H1 (cell line): ENCODE measurements around the gene MEIS2. TPM values are rescaled to one million over a fixed set of nuclear protein-coding genes. Genes with fewer than 3 reads are reported as not detected.

Experiments used
- CTCF ChIA-PET: fragments of 300-600 bp; sonication (Branson Sonifier 250); formaldehyde crosslinking; loops from one replicate; lab custom pipeline; 2021; ENCODE audit not compliant: partially characterized antibody; lab: Charles Lee
- POLR2A ChIA-PET: fragments of 300-600 bp; sonication (Branson Sonifier 250); formaldehyde crosslinking; loops from one replicate; lab custom pipeline; 2021; ENCODE audit warnings: inconsistent platforms; ENCODE audit not compliant: partially characterized antibody; lab: Charles Lee
- DNase-seq, 2 experiments: peaks; one replicate each; pipeline versions ENCODE4 v3.0.0 to v3.0.0-alpha.2; 2010 to 2022; ENCODE audit warnings: low spot score in 2 of 2, low read depth in 1 of 2, mixed read lengths in 1 of 2
- FAIRE-seq: peaks from 2 replicates; lab custom pipeline; 2011; peaks lifted over from hg19 to GRCh38; lab: Jason Lieb, UNC
- H2AFZ ChIP-seq: 2 replicates; pipeline ENCODE4 v1.8.1; 2012; ENCODE audit warnings: low read length, inconsistent platforms
- H2AK5ac ChIP-seq: 2 replicates; pipeline ENCODE4 v1.6.1; 2013; ENCODE audit warnings: low read depth, low read length
- H2BK120ac ChIP-seq: replicated peaks from 2 replicates; pipeline ENCODE3; 2013; ENCODE audit warnings: low read depth, low read length, inconsistent platforms
- H2BK12ac ChIP-seq: 2 replicates; pipeline ENCODE4 v1.6.1; 2013; ENCODE audit warnings: low read depth, low read length
- H2BK15ac ChIP-seq: 2 replicates; pipeline ENCODE4 v1.6.1; 2013; ENCODE audit warnings: low read length
- H2BK20ac ChIP-seq: 2 replicates; pipeline ENCODE4 v1.6.1; 2013; ENCODE audit warnings: low read length
- H2BK5ac ChIP-seq: 2 replicates; pipeline ENCODE4 v1.6.1; 2013; ENCODE audit warnings: low read depth, low read length
- H3K14ac ChIP-seq: 2 replicates; pipeline ENCODE4 v1.6.1; 2013; ENCODE audit warnings: inconsistent platforms; ENCODE audit not compliant: insufficient read length
- H3K18ac ChIP-seq: 2 replicates; pipeline ENCODE4 v1.6.1; 2013; ENCODE audit warnings: low read length; ENCODE audit errors: extremely low read depth
- H3K23ac ChIP-seq: 2 replicates; pipeline ENCODE4 v1.6.1; 2013; ENCODE audit warnings: inconsistent platforms; ENCODE audit not compliant: insufficient read length
- H3K23me2 ChIP-seq: 2 replicates; pipeline ENCODE4 v1.6.1; 2013; ENCODE audit warnings: low read depth, low read length
- H3K27ac ChIP-seq: 2 replicates; pipeline ENCODE4 v1.6.1; 2011; ENCODE audit warnings: low read depth, low read length, inconsistent platforms
- H3K27me3 ChIP-seq, 4 experiments: replicated peaks in 1 of 4; 1 replicate in 1 of 4; 2 replicates in 3 of 4; pipeline versions ENCODE4 v1.6.1 to v1.8.1; 2011 to 2013; ENCODE audit warnings: low read length in 3 of 4, mild to moderate bottlenecking in 3 of 4, inconsistent platforms in 2 of 4, mixed read lengths in 2 of 4, moderate library complexity in 1 of 4; ENCODE audit not compliant: control insufficient read depth in 3 of 4, insufficient read depth in 3 of 4; ENCODE audit errors: extremely low read depth in 1 of 4
- H3K36me3 ChIP-seq, 4 experiments: 2 replicates each; pipeline versions ENCODE4 v1.6.1 to v1.8.1; 2011 to 2013; ENCODE audit warnings: mild to moderate bottlenecking in 4 of 4, low read length in 3 of 4, moderate library complexity in 2 of 4, control low read depth in 1 of 4, inconsistent platforms in 1 of 4; ENCODE audit not compliant: insufficient read depth in 4 of 4, control insufficient read depth in 2 of 4
- H3K4ac ChIP-seq: replicated peaks from 2 replicates; pipeline ENCODE3; 2013; ENCODE audit warnings: low read length, low read depth, mixed read lengths, inconsistent platforms; ENCODE audit not compliant: insufficient read length
- H3K4me1 ChIP-seq, 4 experiments: replicated peaks in 1 of 4; 1 replicate in 1 of 4; 2 replicates in 3 of 4; pipeline versions ENCODE4 v1.6.1 to v1.8.1; 2011 to 2013; ENCODE audit warnings: low read length in 3 of 4, inconsistent platforms in 2 of 4, mixed read lengths in 1 of 4; ENCODE audit not compliant: insufficient read depth in 4 of 4, control insufficient read depth in 3 of 4
- H3K4me2 ChIP-seq, 2 experiments: 2 replicates each; pipeline versions ENCODE4 v1.6.1 to v1.8.1; 2011 to 2013; ENCODE audit warnings: low read depth in 2 of 2, low read length in 2 of 2, control low read depth in 1 of 2, inconsistent platforms in 1 of 2, mild to moderate bottlenecking in 1 of 2; ENCODE audit not compliant: insufficient read depth in 1 of 2
- H3K4me3 ChIP-seq, 4 experiments: fragments of 200-600, 300-600 bp in 1 of 4; sonication (generic), shearing (Covaris generic), sonication (Bioruptor Twin) in 1 of 4; 2 replicates each; pipeline versions ENCODE4 v1.5.1 to v1.8.1; 2011 to 2016; ENCODE audit warnings: low read length in 4 of 4, low read depth in 3 of 4, control low read depth in 2 of 4, inconsistent platforms in 2 of 4, mild to moderate bottlenecking in 2 of 4, mixed read lengths in 1 of 4, moderate library complexity in 1 of 4; ENCODE audit not compliant: insufficient read depth in 2 of 4; ENCODE audit errors: extremely low read depth in 1 of 4
- H3K56ac ChIP-seq: replicated peaks from 2 replicates; pipeline ENCODE3; 2013; ENCODE audit warnings: low read depth, mild to moderate bottlenecking, mixed read lengths, low read length, inconsistent platforms; ENCODE audit not compliant: insufficient read length
- H3K79me1 ChIP-seq: 2 replicates; pipeline ENCODE4 v1.6.1; 2013; ENCODE audit warnings: low read depth, low read length, control low read depth
- H3K79me2 ChIP-seq, 2 experiments: 2 replicates each; pipeline versions ENCODE4 v1.6.1 to v1.8.1; 2012 to 2013; ENCODE audit warnings: low read length in 2 of 2, mild to moderate bottlenecking in 2 of 2, inconsistent platforms in 1 of 2; ENCODE audit not compliant: insufficient read depth in 2 of 2, control insufficient read depth in 1 of 2
- H3K9ac ChIP-seq, 4 experiments: replicated peaks in 1 of 4; 1 replicate in 1 of 4; 2 replicates in 3 of 4; pipeline versions ENCODE4 v1.6.1 to v1.8.1; 2011 to 2013; ENCODE audit warnings: low read depth in 3 of 4, low read length in 3 of 4, control low read depth in 2 of 4, mild to moderate bottlenecking in 2 of 4, moderate library complexity in 2 of 4, inconsistent platforms in 1 of 4; ENCODE audit errors: extremely low read depth in 1 of 4
- H3K9me3 ChIP-seq, 2 experiments: 2 replicates each; pipeline versions ENCODE4 v1.6.1 to v1.8.1; 2012 to 2013; ENCODE audit warnings: mild to moderate bottlenecking in 2 of 2, moderate library complexity in 2 of 2, control low read depth in 1 of 2, inconsistent platforms in 1 of 2, low read depth in 1 of 2, low read length in 1 of 2, mixed read lengths in 1 of 2; ENCODE audit not compliant: insufficient read depth in 2 of 2
- H4K20me1 ChIP-seq, 2 experiments: replicated peaks in 1 of 2; 2 replicates each; pipeline versions ENCODE3 to v1.8.1; 2011 to 2013; ENCODE audit warnings: inconsistent platforms in 2 of 2, low read length in 2 of 2, mild to moderate bottlenecking in 1 of 2; ENCODE audit not compliant: insufficient read depth in 2 of 2, control insufficient read depth in 1 of 2
- H4K5ac ChIP-seq: 2 replicates; pipeline ENCODE4 v1.6.1; 2013; ENCODE audit warnings: low read length, low read depth, mixed read lengths, inconsistent platforms; ENCODE audit not compliant: insufficient read length
- H4K8ac ChIP-seq: 2 replicates; pipeline ENCODE4 v1.8.0; 2013; ENCODE audit warnings: mild to moderate bottlenecking, moderate library complexity, low read length, inconsistent platforms; ENCODE audit not compliant: insufficient read depth; ENCODE audit errors: extremely low read depth
- H4K91ac ChIP-seq: replicated peaks from 2 replicates; pipeline ENCODE3; 2013; ENCODE audit warnings: low read length, mixed read lengths, inconsistent platforms; ENCODE audit not compliant: insufficient read length
- CHD2 ChIP-seq: IDR thresholded peaks from 2 replicates; pipeline ENCODE4 v1.6.1; 2012; ENCODE audit warnings: low read length, improper control_type of control experiment
- EGR1 ChIP-seq: IDR thresholded peaks from 2 replicates; pipeline ENCODE4 v1.6.1; 2011; ENCODE audit warnings: low read depth, low read length, borderline replicate concordance
- JUN ChIP-seq: IDR thresholded peaks from 2 replicates; pipeline ENCODE4 v1.6.1; 2011; ENCODE audit warnings: low read depth, mild to moderate bottlenecking, improper control_type of control experiment, low read length
- NANOG ChIP-seq: IDR thresholded peaks from 2 replicates; pipeline ENCODE4 v1.6.1; 2011; ENCODE audit warnings: low read length, low read depth, mild to moderate bottlenecking, inconsistent platforms; ENCODE audit not compliant: insufficient read depth, poor library complexity, severe bottlenecking
- RFX5 ChIP-seq: IDR thresholded peaks from 2 replicates; pipeline ENCODE4 v1.6.1; 2011; ENCODE audit warnings: low read depth, low read length, improper control_type of control experiment, borderline replicate concordance
- TBP ChIP-seq: IDR thresholded peaks from 2 replicates; pipeline ENCODE4 v1.6.1; 2011; ENCODE audit warnings: low read depth, low read length, improper control_type of control experiment
- WGBS, 2 experiments: shearing (Covaris generic) in 1 of 2; methylation state at CpG; one replicate each; pipeline versions ENCODE4 v1.1.6 to v1.1.7; 2013 to 2015; ENCODE audit warnings: low lambda C conversion rate in 2 of 2, mixed read lengths in 2 of 2, inconsistent platforms in 1 of 2, low coverage in 1 of 2, missing lambda C conversion rate in 1 of 2; ENCODE audit not compliant: insufficient replicate concordance in 2 of 2, insufficient coverage in 1 of 2, insufficient read length in 1 of 2; ENCODE audit errors: extremely low coverage in 1 of 2, missing lambda C conversion rate in 1 of 2; 5-methylcytosine and 5-hydroxymethylcytosine counted together
- polyA plus RNA-seq, 7 experiments: library from polyadenylated mRNA; depleted of rRNA in 3 of 7; stranded (reverse) in 5 of 7; unstranded in 2 of 7; fragments of >200 nt in 5 of 7; fragments of 200-250 nt in 2 of 7; gene quantifications; 1 replicate in 5 of 7; 2 replicates in 1 of 7; 4 replicates in 1 of 7; pipeline versions ENCODE4 v1.2.1 to v1.2.3, GENCODE V29; 2011 to 2013; ENCODE audit warnings: missing spikeins in 2 of 7, mixed read lengths in 2 of 7
- total RNA-seq: library from RNA; stranded (reverse); fragmentation: NEBNext Ultra II Directional; extraction: Animal tissue kit (Norgen Biotek cat#: 25700); gene quantifications from 2 replicates; pipeline ENCODE4 v1.2.1, GENCODE V29; 2021

MEIS2 gene
- total and polyA plus RNA-seq, 2 of the 8 experiments (the other 6 are each of a cell fraction or from before 2014, with no cell fraction given), result 0.22 to 1.2 TPM

DNA sequence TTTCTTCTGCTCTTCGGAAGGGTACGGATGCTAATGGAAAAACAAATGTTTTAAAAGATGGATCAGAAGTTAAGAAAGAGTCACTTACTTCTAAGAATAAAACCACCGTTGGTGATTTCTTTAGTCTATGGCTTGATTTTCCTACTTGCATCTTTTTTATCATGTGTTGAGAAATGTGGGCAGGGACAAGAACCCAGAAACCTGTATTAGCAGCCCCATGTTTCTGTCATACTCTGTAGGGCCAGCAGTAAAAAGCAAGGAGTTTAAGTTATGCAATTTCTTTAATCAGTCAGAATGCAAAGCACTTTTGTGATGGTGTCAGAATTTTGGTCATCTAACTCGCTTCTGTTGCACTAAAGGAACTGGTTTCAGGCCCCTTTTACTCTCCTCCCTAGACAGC lies 150.0 kb downstream of the MEIS2 start:
- 88% methylated on average over 4 of the region's 4 CpGs; no CpG with 5 or more reads in 1 of the 2 experiments for WGBS, 2 experiments

More for the DNA sequence above, 150.0 kb downstream of the MEIS2 start:
- no peak overlapping the region for H4K91ac ChIP-seq
- no peak for TF ChIP-seq NANOG
- TF ChIP-seq TBP, result no peak
- TF ChIP-seq JUN, result no peak
- TF ChIP-seq RFX5, result no peak
- no peak for TF ChIP-seq EGR1
- TF ChIP-seq CHD2, result no peak
- H3K14ac ChIP-seq, result no peak overlapping the region
- H2BK5ac ChIP-seq, result no peak overlapping the region
- no peaks in the 10 kb centered on the region for H3K79me2 ChIP-seq
- H3K27me3 ChIP-seq, result no peaks in the 10 kb centered on the region
- no peak overlapping the region for H3K9ac ChIP-seq
- H4K5ac ChIP-seq, result no peak overlapping the region
- H3K4me2 ChIP-seq, result no peak overlapping the region
- no peak overlapping the region for H2BK120ac ChIP-seq
- H3K9me3 ChIP-seq, result no peaks in the 10 kb centered on the region
- no peak overlapping the region for H3K27ac ChIP-seq
- H3K4ac ChIP-seq, result no peak overlapping the region
- H4K8ac ChIP-seq, result no peak overlapping the region
- H3K23ac ChIP-seq, result no peak overlapping the region
- peaks cover 0 to 4% (median 2%) of the 10 kb centered on the region in 4 experiments; a peak in 2 of 7 replicates for H3K4me1 ChIP-seq
- no peak overlapping the region for H2AFZ ChIP-seq
- CTCF ChIA-PET, result no interaction called here
- FAIRE-seq, result no peak
- H3K23me2 ChIP-seq, result no peaks in the 10 kb centered on the region
- H2BK20ac ChIP-seq, result no peak overlapping the region
- H2AK5ac ChIP-seq, result no peak overlapping the region
- no peak overlapping the region for H3K18ac ChIP-seq
- H2BK15ac ChIP-seq, result no peak overlapping the region
- POLR2A ChIA-PET, result no interaction called here
- no peaks in the 10 kb centered on the region for H3K36me3 ChIP-seq
- no peak overlapping the region for H3K56ac ChIP-seq
- DNase-seq, result no peak
- H3K4me3 ChIP-seq, result no peak overlapping the region
- H3K79me1 ChIP-seq, result no peaks in the 10 kb centered on the region
- no peak overlapping the region for H2BK12ac ChIP-seq
- no peaks in the 10 kb centered on the region for H4K20me1 ChIP-seq
